Endothelial cell of umbilical vein (primary cell): ENCODE measurements around the gene CLEC12A. TPM values are rescaled to one million over a fixed set of nuclear protein-coding genes. Genes with fewer than 3 reads are reported as not detected.
A peak's percentile ranks its signal among the peaks of the same experiment; 100 is the strongest.

ENCODE experiments used
- BruUV-seq: library from RNA; stranded (reverse); fragments of 400-500 nt; replicated peaks from 2 replicates; lab custom pipeline; 2021; lab: Mats Ljungman, UMichigan
- CTCF ChIA-PET: fragments of 300-600, 350-600 bp; sonication (Branson Sonifier 250); formaldehyde crosslinking; loops from one replicate; lab custom pipeline; 2021; ENCODE audit warnings: antibody characterized with exemption, inconsistent platforms; lab: Charles Lee
- POLR2A ChIA-PET: fragments of 300-600, 350-600 bp; sonication (Branson Sonifier 250); formaldehyde crosslinking; loops from one replicate; lab custom pipeline; 2021; ENCODE audit warnings: antibody characterized with exemption, inconsistent platforms; lab: Charles Lee
- DNase-seq: peaks from one replicate; pipeline ENCODE4 v3.0.0-alpha.2; 2011; ENCODE audit warnings: low read depth, low spot score
- FAIRE-seq: peaks from 2 replicates; lab custom pipeline; 2011; peaks lifted over from hg19 to GRCh38; lab: Jason Lieb, UNC
- H2AFZ ChIP-seq: 2 replicates; pipeline ENCODE4 v1.6.0; 2012; ENCODE audit warnings: low read depth, low read length, control low read depth, inconsistent platforms
- H3K27ac ChIP-seq: 2 replicates; pipeline ENCODE4 v1.5.1; 2011; ENCODE audit warnings: low read depth, mild to moderate bottlenecking, control low read depth, low read length, moderate library complexity; ENCODE audit not compliant: insufficient read depth
- H3K27me3 ChIP-seq, 2 experiments: 2 replicates each; pipeline versions ENCODE4 v1.6.0 to v1.6.1; 2011; ENCODE audit warnings: low read length in 2 of 2, mixed read lengths in 1 of 2; ENCODE audit not compliant: control insufficient read depth in 2 of 2, insufficient read depth in 2 of 2
- H3K36me3 ChIP-seq, 2 experiments: 2 replicates in 1 of 2; 3 replicates in 1 of 2; pipeline ENCODE4 v1.5.1; 2011; ENCODE audit warnings: low read length in 2 of 2, mild to moderate bottlenecking in 1 of 2, moderate library complexity in 1 of 2; ENCODE audit not compliant: control insufficient read depth in 2 of 2, insufficient read depth in 2 of 2; ENCODE audit errors: extremely low read depth in 1 of 2
- H3K4me1 ChIP-seq: 3 replicates; pipeline ENCODE4 v1.5.1; 2011; ENCODE audit warnings: mild to moderate bottlenecking, low read length; ENCODE audit not compliant: control insufficient read depth, insufficient read depth; ENCODE audit errors: extremely low read depth
- H3K4me2 ChIP-seq: 2 replicates; pipeline ENCODE4 v1.6.1; 2011; ENCODE audit warnings: low read length, control low read depth, mixed read lengths; ENCODE audit not compliant: insufficient read depth
- H3K4me3 ChIP-seq, 3 experiments: fragments of 200-600 bp in 1 of 3; sonication (generic), shearing (Covaris generic) in 1 of 3; replicated peaks in 1 of 3; 2 replicates each; pipeline ENCODE4 v1.5.1; 2011 to 2016; ENCODE audit warnings: control low read depth in 3 of 3, low read length in 3 of 3, mild to moderate bottlenecking in 2 of 3, inconsistent platforms in 1 of 3, low read depth in 1 of 3, moderate library complexity in 1 of 3; ENCODE audit not compliant: insufficient read depth in 1 of 3
- H3K79me2 ChIP-seq: 2 replicates; pipeline ENCODE4 v1.6.0; 2012; ENCODE audit warnings: low read length, inconsistent platforms; ENCODE audit not compliant: control insufficient read depth, insufficient read depth
- H3K9ac ChIP-seq: replicated peaks from 2 replicates; pipeline ENCODE3; 2011; ENCODE audit warnings: low read length, control low read depth; ENCODE audit not compliant: insufficient read depth; ENCODE audit errors: extremely low read depth
- H3K9me1 ChIP-seq: replicated peaks from 3 replicates; pipeline ENCODE4 v1.6.0; 2011; ENCODE audit warnings: mild to moderate bottlenecking, low read length; ENCODE audit not compliant: control insufficient read depth, insufficient read depth; ENCODE audit errors: extremely low read depth
- H3K9me3 ChIP-seq: replicated peaks from 2 replicates; pipeline ENCODE4 v1.5.1; 2012; ENCODE audit warnings: low read length, inconsistent platforms; ENCODE audit not compliant: control insufficient read depth, insufficient read depth
- H4K20me1 ChIP-seq: replicated peaks from 2 replicates; pipeline ENCODE3; 2011; ENCODE audit warnings: mild to moderate bottlenecking, low read length; ENCODE audit not compliant: control insufficient read depth, insufficient read depth; ENCODE audit errors: extremely low read depth
- CTCF ChIP-seq, 2 donors: IDR thresholded peaks; 1 replicate in 1 of 2; 2 replicates in 1 of 2; pipeline ENCODE4 v1.5.1; 2011; ENCODE audit warnings: low read length in 2 of 2, mild to moderate bottlenecking in 2 of 2, moderate library complexity in 2 of 2, control low read depth in 1 of 2, inconsistent platforms in 1 of 2, low read depth in 1 of 2; ENCODE audit not compliant: insufficient read depth in 1 of 2; ENCODE audit errors: extremely low read depth in 1 of 2
- EZH2 ChIP-seq: IDR thresholded peaks from 2 replicates; pipeline ENCODE4 v1.6.1; 2012; ENCODE audit warnings: borderline replicate concordance, low read depth, mild to moderate bottlenecking, moderate library complexity, low read length, inconsistent platforms; ENCODE audit not compliant: severe bottlenecking
- FOS ChIP-seq: IDR thresholded peaks from 2 replicates; pipeline ENCODE4 v1.6.1; 2011; ENCODE audit warnings: mild to moderate bottlenecking, low read length, moderate library complexity, borderline replicate concordance; ENCODE audit not compliant: insufficient read depth
- GATA2 ChIP-seq: IDR thresholded peaks from 2 replicates; pipeline ENCODE4 v1.7.0; 2011; ENCODE audit warnings: low read depth, mild to moderate bottlenecking, moderate library complexity, mixed read lengths, low read length; ENCODE audit not compliant: insufficient read length, insufficient read depth
- JUN ChIP-seq: IDR thresholded peaks from 2 replicates; pipeline ENCODE4 v1.6.1; 2011; ENCODE audit warnings: borderline replicate concordance, low read depth; ENCODE audit not compliant: insufficient read length, insufficient read depth
- MAX ChIP-seq: IDR thresholded peaks from 2 replicates; pipeline ENCODE4 v1.6.1; 2011; ENCODE audit not compliant: insufficient read depth, insufficient read length
- MYC ChIP-seq: IDR thresholded peaks from one replicate; pipeline ENCODE4 v1.6.1; 2011; ENCODE audit warnings: mild to moderate bottlenecking, low read depth, low read length
- POLR2A ChIP-seq: IDR thresholded peaks from 2 replicates; pipeline ENCODE4 v1.6.1; 2012; ENCODE audit warnings: low read depth, mild to moderate bottlenecking, control low read depth, low read length
- POLR2AphosphoS5 ChIP-seq: IDR thresholded peaks from 2 replicates; pipeline ENCODE4 v1.6.1; 2012; ENCODE audit warnings: low read depth, mild to moderate bottlenecking, control low read depth, low read length, moderate library complexity; ENCODE audit not compliant: insufficient read depth
- dilution Hi-C: fragments of 300-500 bp; cut with MboI; formaldehyde crosslinking; loops from one replicate; pipeline ENCODE4 v1.15.0; 2019; ENCODE audit warnings: low sequenced_read_pairs; ENCODE audit not compliant: extremely low pct_ligation_motif_present
- intact Hi-C: fragments of 100-400 bp; cut with micrococcal nuclease; formaldehyde crosslinking; loops from one replicate; pipeline ENCODE4 v1.10.0; 2022
- polyA plus RNA-seq, 4 experiments: library from polyadenylated mRNA; depleted of rRNA in 3 of 4; stranded (reverse) in 3 of 4; unstranded in 1 of 4; fragments of >200 nt; gene quantifications; 2 replicates each; pipeline versions ENCODE4 v1.2.1 to v1.2.3, GENCODE V29; 2011 to 2012; ENCODE audit warnings: missing spikeins in 1 of 4
- total RNA-seq: library from RNA; stranded (reverse); gene quantifications from 2 replicates; pipeline ENCODE4 v1.2.3, GENCODE V29; 2021

CLEC12A gene
- total and polyA plus RNA-seq, 2 donors (not counting 3 experiments of a cell fraction or from before 2014, with no cell fraction given) = not detected

GRCh38 chr12:9943240-9943639, 28.0 kb upstream of the CLEC12A start:
- intact Hi-C loops = no loop called here
- H3K27me3 ChIP-seq = peaks cover 5 to 14% of the 10 kb centered on the region in 2 experiments
- no peaks in the 10 kb centered on the region for H3K36me3 ChIP-seq
- dilution Hi-C loops = no loop called here
- no peaks in the 10 kb centered on the region for H3K4me1 ChIP-seq
- ChIA-PET POLR2A (no interaction called here), CTCF (interaction anchor here (0.9 kb wide), 1 partner anchor 67 kb away, joined by 3 read pairs; no protein-coding TSS in a partner anchor)
- no peak overlapping the region for H3K9ac ChIP-seq
- no peak overlapping the region for H3K27ac ChIP-seq
- FAIRE-seq (no peak), DNase-seq (no peak)
- no peaks in the 10 kb centered on the region for H4K20me1 ChIP-seq
- no TSS peak for BruUV-seq
- no peak for TF ChIP-seq MAX
- no peak for TF ChIP-seq FOS
- TF ChIP-seq EZH2 = no peak
- no peak for TF ChIP-seq POLR2AphosphoS5
- no peak for TF ChIP-seq JUN
- TF ChIP-seq MYC = no peak
- TF ChIP-seq GATA2 = no peak
- TF ChIP-seq POLR2A = no peak
- TF ChIP-seq CTCF (IDR thresholded peaks at IDR 0.05; ENCODE audit: extremely low read depth in 1 of 2, insufficient read depth in 1 of 2, low read depth in 1 of 2, low read length in 2 of 2) = no peak
- H2AFZ ChIP-seq = peak overlapping the region; percentile 7
- no peaks in the 10 kb centered on the region for H3K79me2 ChIP-seq
- H3K9me3 ChIP-seq = no peaks in the 10 kb centered on the region
- no peak overlapping the region for H3K4me2 ChIP-seq
- H3K4me3 ChIP-seq = no peak overlapping the region
- no peaks in the 10 kb centered on the region for H3K9me1 ChIP-seq
